Astrocyte of the hippocampus (primary cell): ENCODE results near the gene CNTNAP5.

Experiments used
- DNase-seq: peaks from one replicate; pipeline ENCODE4 v3.0.0; 2011; ENCODE audit warnings: low read depth, low spot score

Gene CNTNAP5

DNA sequence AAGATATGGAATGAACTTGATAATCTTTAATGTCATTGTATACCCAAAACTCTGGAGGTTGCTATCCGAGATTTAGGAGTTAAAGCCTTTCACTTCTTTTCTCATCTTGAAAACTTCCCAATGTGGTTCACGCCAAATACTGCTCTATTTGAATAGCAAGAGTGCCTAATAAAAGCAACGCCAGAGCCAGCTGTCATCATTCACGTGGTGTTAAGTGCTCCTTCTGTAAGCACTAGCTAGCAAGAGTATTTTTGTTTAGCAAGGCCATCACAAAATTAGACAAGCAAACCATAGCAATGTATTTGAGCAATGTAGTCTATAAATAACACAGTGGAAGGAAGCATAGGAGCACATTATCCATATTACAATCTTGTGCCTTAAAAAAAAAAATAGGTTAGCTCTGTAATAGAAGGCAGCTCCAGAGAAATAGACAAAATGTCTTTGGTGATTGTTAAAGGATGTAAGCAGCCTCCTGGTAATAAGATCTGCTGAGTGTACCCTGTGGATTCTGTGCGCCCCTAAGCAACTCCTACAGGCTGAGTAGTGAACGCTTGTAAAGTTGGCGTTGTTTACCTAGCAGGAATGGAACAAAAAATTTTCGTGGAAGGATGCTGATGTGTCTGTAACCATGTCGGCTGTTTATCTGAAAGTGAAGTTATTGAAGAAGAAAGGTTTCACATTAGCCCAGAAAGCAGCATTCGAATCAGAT is 518.0 kb downstream of the CNTNAP5 start:
- DNase-seq = no peak

- DNase-seq = no peak
Measured at GRCh38 chr2:124547700-124548099, 522.6 kb downstream of the CNTNAP5 start.

DNA sequence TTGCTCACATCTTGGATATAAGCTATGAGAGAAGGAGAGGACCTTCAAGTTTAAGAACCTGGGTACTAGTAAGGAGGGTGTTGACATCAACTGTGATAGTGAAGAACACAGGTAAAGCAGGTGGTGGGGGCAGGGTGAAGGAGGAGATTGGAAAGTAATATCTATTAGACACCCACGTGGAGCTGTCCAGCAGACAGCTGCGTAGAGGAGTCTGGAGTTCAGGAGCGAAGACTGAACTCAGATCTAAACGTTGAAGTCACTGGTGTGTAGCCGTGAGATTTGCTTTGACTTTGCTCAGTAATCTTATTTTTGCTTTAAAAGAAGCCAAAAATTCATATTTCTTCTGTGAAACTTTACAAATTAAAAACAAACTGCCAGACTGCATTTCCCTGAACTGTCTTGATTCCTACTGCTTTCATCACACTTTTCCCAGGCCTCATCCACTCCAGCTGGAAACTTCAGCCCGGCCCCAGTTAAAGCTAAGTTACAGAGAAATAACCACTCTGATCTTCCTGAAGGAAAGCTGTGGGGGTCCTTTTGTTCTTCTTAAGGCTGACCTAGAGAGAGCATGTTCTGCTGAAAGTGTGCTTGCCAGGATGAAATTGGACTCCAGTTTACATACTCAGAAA is 533.3 kb downstream of the CNTNAP5 start:
- no peak for DNase-seq

- no peak for DNase-seq
Measured at GRCh38 chr2:124559236-124559635, 534.1 kb downstream of the CNTNAP5 start.

- no peak for DNase-seq
Measured at GRCh38 chr2:124560592-124561112, 535.6 kb downstream of the CNTNAP5 start.

DNA sequence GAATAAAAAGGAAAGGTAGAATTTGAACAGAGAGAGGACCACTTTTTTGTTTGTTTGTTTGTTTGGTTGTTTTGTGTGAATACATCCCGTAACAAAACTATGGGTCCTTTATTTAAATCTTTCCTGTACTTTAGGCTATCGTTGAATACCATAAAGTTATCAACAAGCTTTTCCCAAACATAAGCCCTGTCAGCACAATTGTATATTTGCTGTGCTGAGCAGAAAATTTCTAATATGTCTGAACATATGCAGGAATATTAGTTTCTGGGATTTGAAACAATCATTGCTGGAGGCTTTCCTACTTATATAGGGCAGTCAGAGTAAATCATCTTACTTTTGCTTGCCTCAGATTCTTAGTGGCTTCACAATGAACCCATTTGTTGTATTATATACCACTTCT is 536.4 kb downstream of the CNTNAP5 start:
- no peak for DNase-seq

DNA sequence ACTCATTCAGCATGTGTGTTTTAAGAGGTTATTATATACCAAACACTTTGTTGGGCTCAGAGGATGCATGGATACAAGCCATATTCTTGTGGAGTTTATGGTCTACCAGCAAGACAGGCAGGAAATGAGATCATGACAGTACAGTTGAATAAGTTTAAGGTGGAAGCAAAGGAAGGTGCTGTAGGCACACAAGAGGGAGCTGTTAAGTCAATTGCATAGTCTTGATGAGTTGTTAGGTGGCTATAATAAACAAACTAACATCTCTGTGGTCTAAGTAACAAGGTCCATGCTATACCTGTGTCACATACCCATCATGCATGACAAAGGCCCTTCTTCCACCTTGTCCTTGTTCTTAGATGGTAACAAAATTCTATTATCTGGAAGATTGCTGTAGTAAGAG is 538.3 kb downstream of the CNTNAP5 start:
- no peak for DNase-seq

GRCh38 chr2:124566518-124566970 is 541.5 kb downstream of the CNTNAP5 start:
- DNase-seq = no peak

- no peak for DNase-seq
Measured at GRCh38 chr2:124570872-124571271, 545.8 kb downstream of the CNTNAP5 start.

DNA sequence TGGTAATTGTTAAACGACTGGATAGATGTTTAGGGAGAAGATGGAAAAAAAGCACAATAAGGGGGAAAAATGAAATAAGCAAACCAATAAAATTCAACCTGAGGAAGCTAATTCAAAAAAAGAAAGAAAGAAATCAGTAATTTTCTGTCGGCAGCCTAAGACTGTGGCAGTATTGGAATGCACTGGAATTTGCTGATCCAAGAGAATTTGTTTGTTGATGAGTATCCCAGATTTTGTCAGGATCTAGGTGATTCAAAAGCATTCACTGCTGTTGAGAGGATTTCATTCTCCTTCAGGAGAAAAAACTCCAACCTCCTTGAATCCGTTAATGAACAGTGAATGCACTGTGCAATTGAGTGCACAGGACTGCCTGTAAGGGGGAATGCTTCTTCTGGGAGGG is 546.7 kb downstream of the CNTNAP5 start:
- no peak for DNase-seq

DNA sequence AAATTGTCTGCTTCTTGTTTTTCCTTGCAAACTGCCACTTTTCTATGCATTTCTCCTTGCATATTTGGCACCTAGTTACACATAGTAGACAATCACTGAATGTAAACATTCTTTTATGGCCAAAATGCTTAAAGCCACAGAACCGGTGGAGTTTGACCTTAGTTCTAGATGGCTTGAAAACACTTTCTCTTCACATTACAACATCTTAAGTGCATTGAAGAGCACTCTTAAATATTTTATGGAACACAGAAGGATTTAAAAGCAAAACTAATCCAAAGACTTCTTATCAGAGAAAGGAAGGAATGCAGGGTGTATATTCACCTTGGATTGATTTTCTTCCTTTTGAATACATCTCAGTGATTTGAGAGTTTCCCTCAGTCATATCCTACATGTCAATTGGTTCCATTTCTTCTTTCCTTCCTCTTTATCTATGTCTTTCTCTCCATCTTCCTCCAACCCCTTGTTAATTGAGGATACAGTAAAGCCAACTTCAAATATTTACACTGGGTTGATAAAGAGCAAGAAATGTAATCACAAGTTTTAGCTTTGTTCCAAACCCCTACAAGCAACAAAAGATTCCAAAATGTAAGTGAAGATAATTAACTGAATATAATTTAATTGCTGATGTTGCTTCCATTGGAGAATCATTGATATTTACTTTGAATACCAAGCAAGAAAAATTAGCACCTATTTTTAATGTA is 548.0 kb downstream of the CNTNAP5 start:
- no peak for DNase-seq

DNA sequence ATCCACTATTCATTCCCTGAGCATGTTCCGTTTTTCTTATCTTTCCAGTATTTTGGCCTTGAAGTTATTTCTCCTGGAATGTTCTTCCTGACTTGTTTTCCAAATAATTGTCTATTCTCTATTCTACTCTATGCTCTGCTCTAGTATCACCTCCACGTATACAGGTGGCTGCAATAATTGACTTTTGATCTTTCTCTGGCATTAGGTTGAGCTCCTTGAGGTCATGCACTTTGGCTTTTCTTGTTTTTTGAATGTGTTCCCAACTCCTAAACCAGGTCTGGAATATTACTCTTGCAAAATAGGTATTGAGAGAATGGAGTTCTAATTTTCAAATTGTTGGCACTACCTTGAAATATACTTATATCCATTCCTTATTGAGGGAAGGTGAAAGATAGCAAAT is 550.4 kb downstream of the CNTNAP5 start:
- no peak for DNase-seq

DNA sequence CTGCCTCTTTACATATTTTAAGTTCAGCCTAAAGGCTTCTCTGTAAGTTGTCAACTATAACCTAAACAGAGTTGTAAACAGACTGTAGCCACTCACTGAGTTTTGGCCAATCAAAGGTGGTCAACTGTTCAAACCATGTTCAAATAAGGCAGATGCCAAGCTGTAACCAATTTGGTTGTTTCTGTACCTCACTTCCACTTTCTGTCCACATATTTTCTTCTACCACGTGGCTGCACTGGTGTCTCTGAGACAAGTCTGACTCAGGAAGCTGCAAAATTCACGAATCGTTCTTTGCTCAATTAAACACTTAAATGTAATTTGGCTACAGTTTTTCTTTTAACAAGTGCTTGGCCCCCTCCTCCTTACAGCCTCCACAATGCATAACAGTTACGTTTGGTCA is 555.2 kb downstream of the CNTNAP5 start:
- DNase-seq = no peak

DNA sequence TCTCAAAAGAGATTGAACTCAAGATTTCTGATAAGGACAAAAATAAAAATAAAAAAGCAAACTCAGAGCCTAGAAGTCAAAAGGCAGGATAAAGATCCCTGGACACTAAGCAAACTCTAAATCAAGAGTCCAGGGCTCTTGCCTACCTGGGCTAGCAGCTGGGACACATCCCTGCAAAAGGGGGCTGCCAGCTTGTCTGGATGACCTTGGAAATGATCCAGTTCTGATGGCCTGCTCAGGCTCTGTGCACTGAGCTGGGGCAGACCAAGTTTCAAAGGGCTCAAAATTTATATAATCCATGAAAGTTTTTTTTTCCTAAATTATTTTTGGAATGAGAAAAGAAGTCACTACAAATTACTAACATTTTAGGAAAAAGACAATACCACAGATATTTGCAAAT is 557.3 kb downstream of the CNTNAP5 start:
- no peak for DNase-seq

DNA sequence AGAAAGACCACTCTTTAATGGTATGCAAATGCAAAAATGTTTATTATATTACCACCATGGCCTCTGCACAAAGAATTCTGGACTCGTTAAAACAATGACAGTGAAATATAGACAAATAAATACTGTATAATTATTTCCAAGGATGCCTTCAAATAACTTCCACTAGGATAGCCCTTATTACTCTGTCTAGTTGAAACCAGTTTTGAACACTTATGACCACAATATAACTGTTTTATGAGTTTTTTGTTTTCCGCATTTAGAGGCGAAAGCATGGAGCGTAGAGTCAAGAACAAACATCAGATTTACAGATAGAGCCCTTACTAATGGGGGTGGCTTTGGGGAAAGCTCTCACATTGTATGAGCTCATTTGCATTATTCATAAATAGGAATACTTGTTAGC is 559.5 kb downstream of the CNTNAP5 start:
- DNase-seq = no peak

DNA sequence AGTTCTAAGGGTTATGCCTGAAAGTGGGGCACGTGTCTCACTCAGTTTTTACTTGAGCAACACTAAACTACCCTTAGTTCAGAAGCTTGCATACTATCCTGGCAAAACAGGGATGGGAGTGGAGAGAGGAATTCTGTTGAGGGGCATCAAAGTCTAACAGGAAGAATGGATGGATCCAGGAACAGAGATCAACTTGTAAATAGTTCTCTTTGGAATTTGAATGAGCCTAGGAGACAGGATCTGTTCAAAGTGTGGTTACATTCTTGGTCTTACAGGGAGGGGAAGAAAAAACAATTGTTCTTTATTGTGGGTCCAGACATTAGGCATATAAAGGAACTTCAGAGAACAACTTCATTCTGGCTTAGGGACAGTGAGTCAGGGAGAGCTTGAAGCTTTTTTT is 560.2 kb downstream of the CNTNAP5 start:
- DNase-seq = no peak

GRCh38 chr2:124586210-124586609 is 561.1 kb downstream of the CNTNAP5 start:
- no peak for DNase-seq

GRCh38 chr2:124586835-124587234 is 561.7 kb downstream of the CNTNAP5 start:
- DNase-seq = no peak

GRCh38 chr2:124589971-124590370 is 564.9 kb downstream of the CNTNAP5 start:
- DNase-seq = no peak

- no peak for DNase-seq
Measured at GRCh38 chr2:124602759-124603158, 577.7 kb downstream of the CNTNAP5 start.

- no peak for DNase-seq
Measured at GRCh38 chr2:124604940-124605339, 579.9 kb downstream of the CNTNAP5 start.

GRCh38 chr2:124607679-124608078 is 582.6 kb downstream of the CNTNAP5 start:
- DNase-seq = no peak

GRCh38 chr2:124609667-124610066 is 584.6 kb downstream of the CNTNAP5 start:
- DNase-seq = no peak
